RKO (cell line): ENCODE data around the gene PCGF3.

Experiments
- DNase-seq: peaks from one replicate; pipeline ENCODE4 v3.0.0-alpha.2; 2016; ENCODE audit warnings: low spot score

Gene PCGF3

DNA sequence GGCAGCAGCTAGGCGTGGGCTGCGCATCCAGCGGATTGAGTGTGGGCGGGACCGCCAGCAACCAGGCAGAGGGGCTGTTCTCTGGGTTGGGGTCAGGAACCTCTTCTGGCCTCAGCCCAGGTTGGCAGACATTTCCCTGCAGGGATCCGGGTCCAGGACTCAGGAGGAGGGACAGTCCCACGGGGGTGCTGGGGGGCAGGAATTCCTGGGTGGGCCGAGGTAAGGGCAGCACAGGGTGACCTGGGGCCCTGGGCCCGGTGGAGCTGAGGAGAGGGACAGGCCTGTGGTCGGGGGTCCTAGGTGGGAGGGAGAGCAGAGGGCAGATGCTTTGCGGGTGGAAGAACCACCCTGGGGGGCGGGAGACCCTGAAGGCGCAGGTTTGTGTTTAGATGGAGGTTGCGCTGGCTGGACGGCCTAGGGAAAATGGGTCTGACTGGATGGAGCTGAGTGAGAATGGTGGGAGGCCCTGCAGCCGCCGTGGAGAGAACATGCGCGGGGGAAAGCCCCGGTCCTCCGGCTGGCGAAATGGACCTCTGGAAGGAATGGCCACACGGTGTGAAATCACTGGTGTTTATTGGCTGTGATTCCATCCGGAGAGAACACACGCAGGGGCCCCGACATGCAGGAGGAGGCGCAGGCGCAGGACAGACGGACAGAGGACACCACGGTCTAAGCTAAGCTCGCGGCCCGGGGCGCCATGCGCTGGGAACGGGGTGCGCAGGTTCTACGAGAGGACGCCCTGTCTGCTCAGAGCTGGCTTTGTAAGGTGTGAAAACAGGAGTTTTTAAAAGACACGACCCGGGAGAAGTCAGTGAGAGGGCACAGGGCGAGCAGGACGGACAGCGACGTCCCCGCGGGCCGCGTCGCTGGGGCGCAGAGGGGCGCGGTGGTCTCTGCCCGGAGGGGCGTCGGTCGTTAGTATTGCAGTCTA is 79.0 kb downstream of the PCGF3 start:
- DNase-seq: no peak

GRCh38 chr4:785332-786073 is 79.9 kb downstream of the PCGF3 start:
- no peak for DNase-seq

DNA sequence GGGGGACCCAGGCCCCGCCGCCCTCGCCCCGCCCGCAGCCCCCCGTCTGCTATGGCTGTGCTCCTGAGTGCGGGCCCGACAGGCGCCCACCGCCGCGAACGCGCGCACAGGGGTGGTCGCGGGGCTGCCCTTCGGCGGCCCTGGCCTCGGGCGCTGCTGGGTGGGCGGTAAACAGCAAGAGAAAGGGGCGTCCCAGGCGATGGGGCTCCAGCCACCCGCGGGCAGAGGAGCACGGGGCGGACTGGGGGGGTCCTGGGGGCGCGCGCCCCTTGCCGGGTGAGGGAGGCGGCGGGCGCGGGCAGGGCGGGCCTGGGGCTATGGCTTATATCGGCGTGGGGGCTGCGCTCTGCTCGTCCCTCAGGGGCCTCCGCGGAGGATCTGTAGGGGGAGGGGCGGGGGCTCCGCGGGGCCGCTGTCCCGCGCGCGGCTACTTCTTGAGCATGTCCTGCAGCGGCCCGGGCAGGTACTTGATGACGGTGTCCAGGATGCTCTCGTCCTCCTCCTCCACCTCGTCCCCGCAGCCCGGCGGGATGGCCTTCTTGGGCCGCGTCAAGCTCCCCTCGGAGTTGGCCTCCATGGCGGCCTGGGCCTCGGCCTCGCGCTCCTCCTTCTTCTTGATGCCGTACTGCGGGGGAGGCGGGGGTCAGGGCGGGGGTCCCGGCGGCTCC is 80.6 kb downstream of the PCGF3 start:
- no peak for DNase-seq

DNA sequence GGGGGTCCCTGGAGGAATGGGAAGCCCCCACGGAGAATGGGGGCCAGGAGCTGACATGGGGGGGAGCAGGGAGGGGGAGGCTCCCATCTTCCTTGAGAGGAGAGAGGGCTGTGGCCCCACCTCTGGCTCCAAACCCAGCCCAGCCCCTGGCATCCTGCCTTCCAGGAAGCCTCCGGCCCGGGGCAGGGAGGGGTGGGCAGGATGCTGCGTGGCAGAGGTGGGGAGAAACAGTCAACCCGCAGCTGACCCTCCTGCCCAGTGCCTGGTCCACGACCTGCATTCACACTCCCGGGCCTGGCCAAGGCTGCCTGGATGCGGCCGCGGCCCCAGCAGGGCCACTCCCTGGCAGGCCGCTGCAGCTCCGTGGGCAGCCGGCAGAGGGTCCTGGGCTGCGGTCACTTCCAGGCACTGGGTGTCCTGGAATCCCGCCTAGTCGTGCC is 81.2 kb downstream of the PCGF3 start:
- no peak for DNase-seq

DNA sequence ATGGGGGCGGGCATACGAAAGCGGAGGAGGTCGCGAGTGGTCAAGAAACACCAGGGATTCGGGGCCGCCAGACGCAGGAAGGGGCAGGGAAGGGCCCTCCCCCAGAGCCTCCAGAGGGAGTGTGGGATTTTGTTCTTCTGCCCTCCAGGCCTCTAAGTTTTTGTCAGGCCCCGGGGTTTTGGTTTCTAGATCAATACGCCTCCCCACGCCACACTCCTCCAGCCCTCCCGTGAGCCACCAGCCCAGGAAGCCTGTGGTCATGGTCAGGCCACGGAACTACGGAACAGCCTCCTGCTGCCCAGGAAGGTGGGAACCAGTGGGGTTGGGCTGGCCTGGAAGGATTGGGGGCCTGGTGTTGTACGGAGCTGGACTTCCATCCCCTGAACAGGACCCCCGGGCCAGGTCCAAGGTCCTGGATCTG is 81.9 kb downstream of the PCGF3 start:
- DNase-seq: no peak

DNA sequence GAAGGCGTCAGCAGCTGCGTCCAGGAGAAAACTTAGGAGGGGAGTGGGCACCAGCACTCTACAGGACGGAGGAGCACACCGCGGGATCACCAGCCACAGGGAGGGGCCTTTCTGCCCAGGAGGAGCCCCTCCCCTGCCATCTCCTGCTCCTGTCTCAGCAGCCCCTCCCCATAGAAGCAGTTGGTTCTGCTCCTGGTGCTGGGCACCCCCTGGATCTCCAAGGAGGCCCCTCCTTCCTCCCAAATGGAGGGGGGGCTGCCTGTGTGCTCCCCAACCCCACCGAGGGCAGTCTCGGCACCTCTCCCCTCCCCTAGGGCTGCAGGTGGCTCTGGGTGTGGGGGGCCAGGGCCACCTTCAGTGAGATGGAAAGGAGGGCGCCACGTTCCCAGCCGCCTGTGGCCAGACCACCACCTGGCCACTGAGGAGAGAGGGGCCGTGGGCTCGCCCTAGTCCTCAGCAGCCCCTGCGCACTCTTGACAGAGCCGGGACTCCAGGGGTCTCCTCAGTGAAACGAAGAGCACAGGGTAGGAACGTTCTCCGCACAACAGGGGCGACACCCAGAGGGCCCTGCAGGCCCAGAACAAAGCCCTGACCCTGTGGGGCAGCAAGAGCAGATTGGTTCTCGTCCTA is 82.5 kb downstream of the PCGF3 start:
- DNase-seq: no peak

- no peak for DNase-seq
These were observed 83.1 kb downstream of the PCGF3 start for GRCh38 chr4:788636-789297.

DNA sequence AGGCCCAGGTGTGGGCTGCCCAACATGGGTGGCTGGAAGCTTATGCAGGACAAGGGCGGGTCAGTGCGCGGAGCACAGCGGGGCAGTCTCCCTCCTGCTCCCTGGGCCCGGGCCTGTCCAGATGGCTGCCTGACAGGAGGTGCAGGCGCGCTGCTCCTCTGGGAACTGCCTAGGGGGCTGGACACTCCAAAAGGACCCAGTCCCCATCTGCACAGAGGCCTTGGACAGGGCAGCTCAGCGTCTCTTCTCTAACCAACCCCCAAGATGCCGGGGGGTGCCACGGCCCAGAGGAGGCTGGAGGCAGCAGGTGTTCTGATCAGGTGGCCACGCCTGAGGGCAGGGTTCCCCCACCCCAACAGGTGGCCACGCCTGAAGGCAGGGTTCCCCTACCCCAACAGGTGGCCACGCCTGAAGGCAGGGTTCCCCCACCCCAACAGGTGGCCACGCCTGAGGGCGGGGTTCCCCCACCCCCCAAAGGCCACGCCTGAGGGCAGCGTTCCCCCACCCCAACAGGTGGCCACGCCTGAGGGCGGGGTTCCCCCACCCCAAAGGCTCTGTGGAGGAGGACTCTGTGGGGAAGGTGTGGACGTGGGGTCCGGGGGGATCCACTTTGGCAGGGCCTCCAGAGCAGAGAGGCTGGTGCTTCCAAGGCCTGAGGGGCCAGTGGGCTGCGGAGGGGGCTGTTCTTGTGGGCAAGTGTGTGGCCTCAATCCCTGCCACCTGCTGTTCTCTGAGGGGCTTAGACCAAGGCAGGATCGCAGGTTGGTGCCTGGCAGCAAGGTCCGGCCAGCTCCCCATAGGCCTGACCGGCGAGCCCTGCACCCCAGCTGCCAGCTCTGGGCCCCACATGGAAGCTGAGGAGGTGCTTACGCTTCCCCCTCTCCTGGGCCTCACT is 84.2 kb downstream of the PCGF3 start:
- DNase-seq: no peak

- DNase-seq: no peak
These were observed 84.8 kb downstream of the PCGF3 start for GRCh38 chr4:790466-790820.

- no peak for DNase-seq
These were observed 85.7 kb downstream of the PCGF3 start for GRCh38 chr4:791252-791897.

- DNase-seq: no peak
These were observed 86.4 kb downstream of the PCGF3 start for GRCh38 chr4:791898-792625.

GRCh38 chr4:792626-793092 is 87.0 kb downstream of the PCGF3 start:
- no peak for DNase-seq

DNA sequence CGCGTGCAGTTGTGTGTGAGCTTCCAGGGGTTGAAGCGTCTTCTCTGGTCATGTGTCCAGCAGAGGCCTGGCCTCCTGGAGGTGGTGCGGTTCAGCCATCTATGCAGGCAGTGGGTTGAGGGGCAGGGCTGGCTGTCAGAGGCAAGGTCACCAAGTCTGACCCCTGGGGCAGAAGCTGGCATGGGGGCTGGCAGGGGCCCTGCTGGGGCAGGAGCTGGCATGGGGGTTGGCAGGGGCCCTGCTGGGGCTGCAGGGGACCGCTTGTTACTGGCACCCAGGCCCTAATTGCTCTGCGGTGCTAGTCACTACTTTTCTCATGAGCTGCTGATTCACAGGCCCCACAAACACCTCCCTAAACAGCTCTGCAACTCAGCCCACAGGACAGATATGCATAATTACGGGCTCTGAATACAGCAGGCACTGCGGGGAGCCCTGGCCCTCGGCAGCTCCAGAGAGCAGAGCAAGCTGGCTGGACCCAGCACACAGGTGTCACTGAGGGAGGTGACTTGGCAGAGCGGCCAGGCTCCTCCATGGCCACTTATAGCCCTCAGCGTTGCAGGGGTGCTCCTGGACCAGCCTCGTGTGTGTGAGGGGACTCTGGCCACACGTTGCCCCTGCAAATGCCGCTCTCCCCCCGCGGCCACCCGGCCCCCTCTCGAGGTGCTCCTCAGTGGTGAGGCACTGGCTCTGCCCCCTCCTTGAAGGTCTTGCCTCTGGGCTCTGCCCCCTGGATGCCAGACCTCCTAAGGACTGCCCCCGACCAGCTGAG is 87.6 kb downstream of the PCGF3 start:
- no peak for DNase-seq

- no peak for DNase-seq
These were observed 88.4 kb downstream of the PCGF3 start for GRCh38 chr4:793941-794621.

GRCh38 chr4:794900-795725 is 89.5 kb downstream of the PCGF3 start:
- DNase-seq: no peak

- no peak for DNase-seq
These were observed 90.1 kb downstream of the PCGF3 start for GRCh38 chr4:795726-796119.

DNA sequence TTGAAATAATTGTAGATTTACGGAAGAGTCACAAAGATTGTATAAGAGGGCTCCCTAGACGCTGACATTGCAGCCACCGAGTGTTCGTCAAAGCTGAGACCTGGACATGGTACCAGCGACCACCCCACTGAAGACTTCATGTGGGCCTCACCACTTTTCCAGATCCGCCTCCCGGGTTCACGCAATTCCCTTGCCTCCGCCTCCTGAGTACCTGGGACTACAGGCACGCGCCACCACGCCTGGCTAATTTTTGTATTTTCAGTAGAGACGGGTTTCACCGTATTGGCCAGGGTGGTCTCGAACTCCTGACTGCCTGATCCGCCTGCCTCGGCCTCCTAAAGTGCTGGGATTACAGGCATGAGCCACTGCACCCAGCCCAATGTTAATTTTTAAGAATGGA is 90.6 kb downstream of the PCGF3 start:
- DNase-seq: no peak
